PC-9 (cell line): Measurements from ENCODE around the gene TBC1D16. TPM values are rescaled to one million over a fixed set of nuclear protein-coding genes. Genes with fewer than 3 reads are reported as not detected.

Experiments
- BruUV-seq: library from RNA; stranded (reverse); fragments of 400-500 nt; replicated peaks from 2 replicates; lab custom pipeline; 2021; lab: Mats Ljungman, UMichigan
- CTCF ChIA-PET: fragments of 300-600 bp; sonication (Branson Sonifier 250); formaldehyde crosslinking; loops from one replicate; lab custom pipeline; 2022; ENCODE audit warnings: antibody characterized with exemption; lab: Charles Lee
- POLR2A ChIA-PET: fragments of 300-600 bp; sonication (Branson Sonifier 250); formaldehyde crosslinking; loops from one replicate; lab custom pipeline; 2022; ENCODE audit warnings: antibody characterized with exemption; ENCODE audit not compliant: unreplicated experiment; lab: Charles Lee
- DNase-seq, 2 experiments: peaks; one replicate each; pipeline versions ENCODE4 v3.0.0 to v3.0.0-alpha.2; 2015 to 2022; ENCODE audit warnings: mixed read lengths in 1 of 2
- H2AFZ ChIP-seq: fragments of 200-600 bp; sonication (generic); 2 replicates; pipeline ENCODE4 v1.8.1; 2017; ENCODE audit warnings: antibody characterized with exemption
- H3F3A ChIP-seq: fragments of 200-600 bp; sonication (generic); 2 replicates; pipeline ENCODE4 v1.8.1; 2017; ENCODE audit warnings: antibody characterized with exemption, mild to moderate bottlenecking, low read depth; ENCODE audit not compliant: insufficient read depth
- H3K27ac ChIP-seq: fragments of 200-600 bp; sonication (generic); 2 replicates; pipeline ENCODE4 v1.6.1; 2016; ENCODE audit warnings: mixed run types
- H3K27me3 ChIP-seq: fragments of 200-600 bp; sonication (generic); 2 replicates; pipeline ENCODE4 v1.6.1; 2016; ENCODE audit warnings: low read depth, mixed run types; ENCODE audit not compliant: insufficient read depth
- H3K36me3 ChIP-seq: fragments of 200-600 bp; sonication (generic); 2 replicates; pipeline ENCODE4 v1.6.1; 2016; ENCODE audit warnings: low read depth, mixed run types
- H3K4me1 ChIP-seq: fragments of 200-600 bp; sonication (generic); replicated peaks from 2 replicates; pipeline ENCODE4 v1.6.1; 2016; ENCODE audit warnings: mixed run types; ENCODE audit not compliant: insufficient read depth
- H3K4me2 ChIP-seq: fragments of 200-600 bp; sonication (generic); 2 replicates; pipeline ENCODE4 v1.6.1; 2017; ENCODE audit warnings: mixed run types
- H3K4me3 ChIP-seq: fragments of 200-600 bp; sonication (generic); 2 replicates; pipeline ENCODE4 v1.6.1; 2016; ENCODE audit warnings: mixed run types
- H3K79me2 ChIP-seq: fragments of 200-600 bp; sonication (generic); 2 replicates; pipeline ENCODE4 v1.6.1; 2017; ENCODE audit warnings: low read depth, mixed run types
- H3K9me2 ChIP-seq: fragments of 200-600 bp; sonication (generic); 2 replicates; pipeline ENCODE4 v1.8.1; 2017; ENCODE audit warnings: mild to moderate bottlenecking; ENCODE audit not compliant: insufficient read depth
- H3K9me3 ChIP-seq: fragments of 200-600 bp; sonication (generic); 2 replicates; pipeline ENCODE4 v1.8.1; 2016; ENCODE audit warnings: low read depth; ENCODE audit not compliant: insufficient read depth
- H4K20me1 ChIP-seq: fragments of 200-600 bp; sonication (generic); 2 replicates; pipeline ENCODE4 v1.8.1; 2017; ENCODE audit not compliant: insufficient read depth
- EZH2 ChIP-seq: fragments of 200-600 bp; sonication (generic); IDR thresholded peaks from 2 replicates; pipeline ENCODE4 v1.8.0; 2017; ENCODE audit warnings: antibody characterized with exemption, low read depth
- intact Hi-C: fragments of 100-400 bp; cut with micrococcal nuclease; formaldehyde crosslinking; loops from one replicate; pipeline ENCODE4 v1.10.0; 2022; ENCODE audit not compliant: unreplicated experiment
- total RNA-seq: library from RNA; stranded (reverse); gene quantifications from 2 replicates; pipeline ENCODE4 v1.2.3, GENCODE V29; 2021
- TF ChIP-seq, protein P1 (sequence below): fragments of 200-600 bp; sonication (generic); conservative IDR thresholded peaks from 2 replicates; pipeline ENCODE4 v1.6.1; 2017; ENCODE audit warnings: mixed run types, antibody characterized with exemption, mild to moderate bottlenecking, moderate library complexity

Gene TBC1D16
- total RNA-seq, 1 experiment from 2014 or later = 41.7 TPM

DNA sequence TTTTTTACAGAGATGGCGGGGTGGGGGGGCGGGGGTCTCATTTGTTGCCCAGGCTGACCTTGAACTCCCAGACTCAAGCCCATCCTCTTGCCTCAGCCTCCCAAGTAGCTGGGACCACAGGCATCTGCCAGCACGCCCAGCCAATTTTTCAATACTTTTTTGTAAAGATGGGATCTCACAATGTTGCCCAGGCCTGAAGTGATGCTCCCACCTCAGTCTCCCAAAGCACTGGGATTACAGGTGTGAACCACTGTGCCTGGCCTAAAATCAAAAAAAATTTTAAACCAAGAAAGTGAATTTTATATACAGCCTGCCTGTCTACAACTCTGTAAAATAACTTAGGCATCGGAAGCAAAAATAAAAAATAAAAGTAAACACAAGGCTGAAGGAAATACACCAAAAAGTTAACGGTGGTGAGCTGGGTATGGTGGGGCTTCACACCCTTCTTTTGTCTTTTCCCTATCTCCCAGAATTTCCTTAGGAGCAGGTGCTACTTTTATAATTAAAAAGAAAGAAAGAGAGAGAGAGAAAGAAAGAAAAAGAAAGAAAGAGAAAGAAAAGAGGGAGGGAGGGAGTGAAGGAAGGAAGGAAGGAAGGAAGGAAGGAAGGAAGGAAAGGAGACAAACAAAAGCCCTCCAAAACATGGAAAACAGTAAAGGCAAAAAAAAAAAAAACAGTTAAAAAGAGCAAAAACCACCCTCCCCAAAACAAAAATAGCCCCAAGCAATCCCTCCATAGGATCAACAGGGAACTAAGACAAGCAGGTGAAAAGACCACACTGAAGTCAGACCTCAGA is 51.4 kb downstream of the TBC1D16 start:
- Histone ChIP-seq H3K9me3 (no peaks in the 10 kb centered on the region), H3K9me2 (no peaks in the 10 kb centered on the region), H3F3A (no peaks in the 10 kb centered on the region), H4K20me1 (no peaks in the 10 kb centered on the region), H3K4me2 (no peak overlapping the region), H3K27ac (no peak overlapping the region), H3K4me3 (no peak overlapping the region), H2AFZ (no peak overlapping the region), H3K79me2 (no peaks in the 10 kb centered on the region), H3K4me1 (0 out of 2 replicates have a peak, but pooled peaks cover 9% of the 10 kb centered on the region), H3K36me3 (no peaks in the 10 kb centered on the region), H3K27me3 (no peaks in the 10 kb centered on the region)
- ChIA-PET POLR2A (no interaction called here), CTCF (no interaction called here)
- no peak for DNase-seq
- no TSS peak for BruUV-seq
- intact Hi-C loops = no loop called here
- TF ChIP-seq, protein P1, sequence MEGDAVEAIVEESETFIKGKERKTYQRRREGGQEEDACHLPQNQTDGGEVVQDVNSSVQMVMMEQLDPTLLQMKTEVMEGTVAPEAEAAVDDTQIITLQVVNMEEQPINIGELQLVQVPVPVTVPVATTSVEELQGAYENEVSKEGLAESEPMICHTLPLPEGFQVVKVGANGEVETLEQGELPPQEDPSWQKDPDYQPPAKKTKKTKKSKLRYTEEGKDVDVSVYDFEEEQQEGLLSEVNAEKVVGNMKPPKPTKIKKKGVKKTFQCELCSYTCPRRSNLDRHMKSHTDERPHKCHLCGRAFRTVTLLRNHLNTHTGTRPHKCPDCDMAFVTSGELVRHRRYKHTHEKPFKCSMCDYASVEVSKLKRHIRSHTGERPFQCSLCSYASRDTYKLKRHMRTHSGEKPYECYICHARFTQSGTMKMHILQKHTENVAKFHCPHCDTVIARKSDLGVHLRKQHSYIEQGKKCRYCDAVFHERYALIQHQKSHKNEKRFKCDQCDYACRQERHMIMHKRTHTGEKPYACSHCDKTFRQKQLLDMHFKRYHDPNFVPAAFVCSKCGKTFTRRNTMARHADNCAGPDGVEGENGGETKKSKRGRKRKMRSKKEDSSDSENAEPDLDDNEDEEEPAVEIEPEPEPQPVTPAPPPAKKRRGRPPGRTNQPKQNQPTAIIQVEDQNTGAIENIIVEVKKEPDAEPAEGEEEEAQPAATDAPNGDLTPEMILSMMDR = no peak
- TF ChIP-seq EZH2 = no peak

DNA sequence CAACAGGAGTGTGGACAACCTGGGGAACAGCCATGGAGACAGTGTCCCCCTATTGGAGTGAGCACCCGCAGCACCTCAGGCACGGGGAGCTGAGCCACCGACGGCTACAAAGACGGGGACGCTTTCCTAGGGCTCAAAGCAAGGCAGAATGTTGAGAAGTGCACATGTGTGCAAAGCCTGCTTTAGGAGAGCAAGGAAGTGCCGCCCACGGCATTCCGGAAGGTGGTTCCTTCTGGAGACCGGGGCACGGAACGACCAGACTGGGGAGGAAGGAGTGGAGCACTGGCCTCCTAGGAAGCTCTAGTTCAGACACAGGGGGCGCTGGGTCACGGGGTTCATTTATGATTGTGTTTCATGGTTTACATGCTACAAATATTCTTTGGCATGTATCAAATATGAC is 52.2 kb downstream of the TBC1D16 start:
- no peak for TF ChIP-seq EZH2
- TF ChIP-seq, protein P1 = no peak
- no peak overlapping the region for H3K4me3 ChIP-seq

DNA sequence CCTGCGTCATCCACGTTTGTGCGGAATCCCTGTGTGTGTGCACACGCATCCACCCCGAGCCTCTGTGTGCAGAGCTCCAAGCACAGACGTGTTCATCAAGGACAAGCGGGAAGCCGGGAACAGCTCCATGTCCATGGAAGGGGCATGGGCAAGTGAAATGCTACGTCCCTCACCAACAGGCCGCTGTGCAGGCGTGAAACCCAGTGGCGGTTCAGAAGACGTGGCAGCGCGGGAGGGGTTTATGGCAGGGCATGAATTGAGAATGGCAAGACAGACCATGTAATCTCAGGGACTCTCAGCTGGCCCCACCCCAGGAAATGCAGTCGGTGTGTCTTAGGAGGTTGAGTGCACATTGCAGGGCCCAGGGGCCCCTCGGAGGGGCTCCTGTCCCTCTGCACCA is 52.7 kb downstream of the TBC1D16 start:
- Histone ChIP-seq H3K4me2 (no peak overlapping the region), H3K79me2 (no peaks in the 10 kb centered on the region), H3K9me3 (no peaks in the 10 kb centered on the region), H3K4me3 (no peak overlapping the region), H4K20me1 (no peaks in the 10 kb centered on the region), H3K36me3 (no peaks in the 10 kb centered on the region), H2AFZ (no peak overlapping the region), H3F3A (no peaks in the 10 kb centered on the region), H3K9me2 (no peaks in the 10 kb centered on the region), H3K27me3 (no peaks in the 10 kb centered on the region), H3K27ac (no peak overlapping the region), H3K4me1 (0 out of 2 replicates have a peak, but pooled peaks cover 7% of the 10 kb centered on the region)
- intact Hi-C loops = no loop called here
- no peak for TF ChIP-seq EZH2
- TF ChIP-seq, protein P1 = no peak
- POLR2A ChIA-PET = no interaction called here
- CTCF ChIA-PET = no interaction called here
- no peak for DNase-seq
- BruUV-seq = no TSS peak

More for the DNA sequence above, 52.2 kb downstream of the TBC1D16 start:
- POLR2A ChIA-PET = no interaction called here
- Histone ChIP-seq H3K36me3 (no peaks in the 10 kb centered on the region), H3K27ac (no peak overlapping the region), H3K9me2 (no peaks in the 10 kb centered on the region), H2AFZ (no peak overlapping the region), H3F3A (no peaks in the 10 kb centered on the region), H4K20me1 (no peaks in the 10 kb centered on the region), H3K9me3 (no peaks in the 10 kb centered on the region), H3K4me2 (no peak overlapping the region), H3K79me2 (no peaks in the 10 kb centered on the region), H3K27me3 (no peaks in the 10 kb centered on the region), H3K4me1 (0 out of 2 replicates have a peak, but pooled peaks cover 9% of the 10 kb centered on the region)
- CTCF ChIA-PET = no interaction called here
- DNase-seq = no peak
- BruUV-seq = no TSS peak
- intact Hi-C loops = no loop called here
